ENCODE measurements around the gene TENT5D.
"Not testable (repeated sequence)": the region's sequence is repeated elsewhere in the genome, so short reads cannot be mapped to it uniquely, and the experiment has no call there.

The TENT5D gene

GRCh38 chrX:80420147-80420546 is at the start of gene TENT5D:
TENT5D (plus strand) TSS chrX:80420447; CDS start chrX:80442540, 22,093 bp downstream.
- H3K27ac ChIP-seq (ENCODE audit: low read depth, low read length), result no peak within 1 kb of the TSS
- no peaks in the 10 kb centered on the region for H3K4me1 ChIP-seq (ENCODE audit: control insufficient read depth, insufficient read depth, low read length)
- H3K4me3 ChIP-seq (ENCODE audit: low read depth, low read length), result no peak within 1 kb of the TSS
- no peaks in the 10 kb centered on the region for H3K36me3 ChIP-seq (ENCODE audit: control insufficient read depth, insufficient read depth, low read length)
- peaks cover 15% of the 10 kb centered on the region; the same call in 1 of the 2 replicates for H3K9me3 ChIP-seq (ENCODE audit: control insufficient read depth, insufficient read depth, low read depth, low read length)
- H3K9ac ChIP-seq (ENCODE audit: low read length), result no peak within 1 kb of the TSS
- no peaks in the 10 kb centered on the region for H3K27me3 ChIP-seq (ENCODE audit: control insufficient read depth, insufficient read depth, low read length)

GRCh38 chrX:80385651-80386050 is 34.6 kb upstream of the TENT5D start:
- H3K36me3 ChIP-seq (ENCODE audit: control insufficient read depth, insufficient read depth, low read length); H3K4me1 ChIP-seq (ENCODE audit: control insufficient read depth, insufficient read depth, low read length); H3K4me3 ChIP-seq (ENCODE audit: low read depth, low read length); H3K9ac ChIP-seq (ENCODE audit: low read length); H3K27ac ChIP-seq (ENCODE audit: low read depth, low read length); H3K27me3 ChIP-seq (ENCODE audit: control insufficient read depth, insufficient read depth, low read length): not testable (repeated sequence)
- peaks cover 15% of the 10 kb centered on the region for H3K9me3 ChIP-seq (ENCODE audit: control insufficient read depth, insufficient read depth, low read depth, low read length)

- Histone ChIP-seq H3K27ac (ENCODE audit: low read depth, low read length) (no peak overlapping the region), H3K4me1 (ENCODE audit: control insufficient read depth, insufficient read depth, low read length) (no peaks in the 10 kb centered on the region), H3K4me3 (ENCODE audit: low read depth, low read length) (no peak overlapping the region), H3K27me3 (ENCODE audit: control insufficient read depth, insufficient read depth, low read length) (no peaks in the 10 kb centered on the region; the same call in 1 of the 2 replicates), H3K9ac (ENCODE audit: low read length) (no peak overlapping the region), H3K36me3 (ENCODE audit: control insufficient read depth, insufficient read depth, low read length) (no peaks in the 10 kb centered on the region), H3K9me3 (ENCODE audit: control insufficient read depth, insufficient read depth, low read depth, low read length) (peaks cover 8% of the 10 kb centered on the region; the same call in 1 of the 2 replicates)
Observed at GRCh38 chrX:80388206-80388605, 32.0 kb upstream of the TENT5D start.

- Histone ChIP-seq H3K9ac (ENCODE audit: low read length) (no peak overlapping the region), H3K27ac (ENCODE audit: low read depth, low read length) (no peak overlapping the region), H3K36me3 (ENCODE audit: control insufficient read depth, insufficient read depth, low read length) (no peaks in the 10 kb centered on the region), H3K4me1 (ENCODE audit: control insufficient read depth, insufficient read depth, low read length) (no peaks in the 10 kb centered on the region), H3K27me3 (ENCODE audit: control insufficient read depth, insufficient read depth, low read length) (no peaks in the 10 kb centered on the region), H3K9me3 (ENCODE audit: control insufficient read depth, insufficient read depth, low read depth, low read length) (peaks cover 11% of the 10 kb centered on the region; the same call in 1 of the 2 replicates), H3K4me3 (ENCODE audit: low read depth, low read length) (no peak overlapping the region)
Observed at GRCh38 chrX:80412042-80412441, 8.2 kb upstream of the TENT5D start.

- Histone ChIP-seq H3K36me3 (ENCODE audit: control insufficient read depth, insufficient read depth, low read length) (no peaks in the 10 kb centered on the region), H3K9me3 (ENCODE audit: control insufficient read depth, insufficient read depth, low read depth, low read length) (peaks cover 2% of the 10 kb centered on the region; the same call in 1 of the 2 replicates), H3K27ac (ENCODE audit: low read depth, low read length) (no peak overlapping the region), H3K9ac (ENCODE audit: low read length) (no peak overlapping the region), H3K4me3 (ENCODE audit: low read depth, low read length) (no peak overlapping the region), H3K27me3 (ENCODE audit: control insufficient read depth, insufficient read depth, low read length) (no peaks in the 10 kb centered on the region), H3K4me1 (ENCODE audit: control insufficient read depth, insufficient read depth, low read length) (no peaks in the 10 kb centered on the region)
Observed at GRCh38 chrX:80423000-80423399, 2.8 kb downstream of the TENT5D start.

GRCh38 chrX:80423744-80424143 is 3.5 kb downstream of the TENT5D start:
- no peak overlapping the region for H3K4me3 ChIP-seq (ENCODE audit: low read depth, low read length)
- H3K9me3 ChIP-seq (ENCODE audit: control insufficient read depth, insufficient read depth, low read depth, low read length), result no peaks in the 10 kb centered on the region; the same call in 1 of the 2 replicates
- H3K4me1 ChIP-seq (ENCODE audit: control insufficient read depth, insufficient read depth, low read length), result no peaks in the 10 kb centered on the region
- no peaks in the 10 kb centered on the region for H3K36me3 ChIP-seq (ENCODE audit: control insufficient read depth, insufficient read depth, low read length)
- no peak overlapping the region for H3K9ac ChIP-seq (ENCODE audit: low read length)
- H3K27me3 ChIP-seq (ENCODE audit: control insufficient read depth, insufficient read depth, low read length), result no peaks in the 10 kb centered on the region
- H3K27ac ChIP-seq (ENCODE audit: low read depth, low read length), result no peak overlapping the region

GRCh38 chrX:80430826-80431504 is 10.7 kb downstream of the TENT5D start:
- H3K4me3 ChIP-seq (ENCODE audit: low read depth, low read length), result no peak overlapping the region
- no peak overlapping the region for H3K9ac ChIP-seq (ENCODE audit: low read length)
- H3K27me3 ChIP-seq (ENCODE audit: control insufficient read depth, insufficient read depth, low read length), result no peaks in the 10 kb centered on the region
- no peaks in the 10 kb centered on the region for H3K4me1 ChIP-seq (ENCODE audit: control insufficient read depth, insufficient read depth, low read length)
- peaks cover 22% of the 10 kb centered on the region for H3K9me3 ChIP-seq (ENCODE audit: control insufficient read depth, insufficient read depth, low read depth, low read length)
- no peaks in the 10 kb centered on the region for H3K36me3 ChIP-seq (ENCODE audit: control insufficient read depth, insufficient read depth, low read length)
- H3K27ac ChIP-seq (ENCODE audit: low read depth, low read length), result no peak overlapping the region

- Histone ChIP-seq H3K27me3 (ENCODE audit: control insufficient read depth, insufficient read depth, low read length) (no peaks in the 10 kb centered on the region), H3K27ac (ENCODE audit: low read depth, low read length) (no peak overlapping the region), H3K4me3 (ENCODE audit: low read depth, low read length) (no peak overlapping the region), H3K9ac (ENCODE audit: low read length) (no peak overlapping the region), H3K4me1 (ENCODE audit: control insufficient read depth, insufficient read depth, low read length) (no peaks in the 10 kb centered on the region), H3K36me3 (ENCODE audit: control insufficient read depth, insufficient read depth, low read length) (no peaks in the 10 kb centered on the region), H3K9me3 (ENCODE audit: control insufficient read depth, insufficient read depth, low read depth, low read length) (peaks cover 22% of the 10 kb centered on the region)
Observed at GRCh38 chrX:80431505-80431832, 11.2 kb downstream of the TENT5D start.

GRCh38 chrX:80432441-80432840 is 12.2 kb downstream of the TENT5D start:
- Histone ChIP-seq H3K4me1 (ENCODE audit: control insufficient read depth, insufficient read depth, low read length) (no peaks in the 10 kb centered on the region), H3K27ac (ENCODE audit: low read depth, low read length) (no peak overlapping the region), H3K36me3 (ENCODE audit: control insufficient read depth, insufficient read depth, low read length) (no peaks in the 10 kb centered on the region), H3K4me3 (ENCODE audit: low read depth, low read length) (no peak overlapping the region), H3K9ac (ENCODE audit: low read length) (no peak overlapping the region), H3K27me3 (ENCODE audit: control insufficient read depth, insufficient read depth, low read length) (no peaks in the 10 kb centered on the region), H3K9me3 (ENCODE audit: control insufficient read depth, insufficient read depth, low read depth, low read length) (peaks cover 25% of the 10 kb centered on the region)

- H3K9me3 ChIP-seq (ENCODE audit: control insufficient read depth, insufficient read depth, low read depth, low read length), result peaks cover 25% of the 10 kb centered on the region
- H3K9ac ChIP-seq (ENCODE audit: low read length), result no peak overlapping the region
Observed at GRCh38 chrX:80432863-80433262, 12.6 kb downstream of the TENT5D start.

GRCh38 chrX:80468166-80468565 is 47.9 kb downstream of the TENT5D start:
- H3K36me3 ChIP-seq (ENCODE audit: control insufficient read depth, insufficient read depth, low read length); H3K27ac ChIP-seq (ENCODE audit: low read depth, low read length); H3K4me1 ChIP-seq (ENCODE audit: control insufficient read depth, insufficient read depth, low read length); H3K4me3 ChIP-seq (ENCODE audit: low read depth, low read length); H3K27me3 ChIP-seq (ENCODE audit: control insufficient read depth, insufficient read depth, low read length); H3K9ac ChIP-seq (ENCODE audit: low read length): not testable (repeated sequence)
- peaks cover 16% of the 10 kb centered on the region for H3K9me3 ChIP-seq (ENCODE audit: control insufficient read depth, insufficient read depth, low read depth, low read length)

More at GRCh38 chrX:80432863-80433262, 12.6 kb downstream of the TENT5D start:
- H3K27me3 ChIP-seq (ENCODE audit: control insufficient read depth, insufficient read depth, low read length), result no peaks in the 10 kb centered on the region
- no peaks in the 10 kb centered on the region for H3K36me3 ChIP-seq (ENCODE audit: control insufficient read depth, insufficient read depth, low read length)
- no peak overlapping the region for H3K4me3 ChIP-seq (ENCODE audit: low read depth, low read length)
- no peaks in the 10 kb centered on the region for H3K4me1 ChIP-seq (ENCODE audit: control insufficient read depth, insufficient read depth, low read length)
- no peak overlapping the region for H3K27ac ChIP-seq (ENCODE audit: low read depth, low read length)
